GM19025 (cell line): ENCODE measurements around the gene IFNA7.
A peak's percentile ranks its signal among the peaks of the same experiment; 100 is the strongest.
"Not testable (repeated sequence)": the region's sequence is repeated elsewhere in the genome, so short reads cannot be mapped to it uniquely, and the experiment has no call there.

Experiments used
- ATAC-seq: cut with Tn5 transposase; IDR thresholded peaks from one replicate; pipeline ENCODE4 v1.9.1; 2021; ENCODE audit warnings: mild to moderate bottlenecking, low read depth, moderate library complexity; ENCODE audit not compliant: unreplicated experiment

Gene IFNA7

DNA sequence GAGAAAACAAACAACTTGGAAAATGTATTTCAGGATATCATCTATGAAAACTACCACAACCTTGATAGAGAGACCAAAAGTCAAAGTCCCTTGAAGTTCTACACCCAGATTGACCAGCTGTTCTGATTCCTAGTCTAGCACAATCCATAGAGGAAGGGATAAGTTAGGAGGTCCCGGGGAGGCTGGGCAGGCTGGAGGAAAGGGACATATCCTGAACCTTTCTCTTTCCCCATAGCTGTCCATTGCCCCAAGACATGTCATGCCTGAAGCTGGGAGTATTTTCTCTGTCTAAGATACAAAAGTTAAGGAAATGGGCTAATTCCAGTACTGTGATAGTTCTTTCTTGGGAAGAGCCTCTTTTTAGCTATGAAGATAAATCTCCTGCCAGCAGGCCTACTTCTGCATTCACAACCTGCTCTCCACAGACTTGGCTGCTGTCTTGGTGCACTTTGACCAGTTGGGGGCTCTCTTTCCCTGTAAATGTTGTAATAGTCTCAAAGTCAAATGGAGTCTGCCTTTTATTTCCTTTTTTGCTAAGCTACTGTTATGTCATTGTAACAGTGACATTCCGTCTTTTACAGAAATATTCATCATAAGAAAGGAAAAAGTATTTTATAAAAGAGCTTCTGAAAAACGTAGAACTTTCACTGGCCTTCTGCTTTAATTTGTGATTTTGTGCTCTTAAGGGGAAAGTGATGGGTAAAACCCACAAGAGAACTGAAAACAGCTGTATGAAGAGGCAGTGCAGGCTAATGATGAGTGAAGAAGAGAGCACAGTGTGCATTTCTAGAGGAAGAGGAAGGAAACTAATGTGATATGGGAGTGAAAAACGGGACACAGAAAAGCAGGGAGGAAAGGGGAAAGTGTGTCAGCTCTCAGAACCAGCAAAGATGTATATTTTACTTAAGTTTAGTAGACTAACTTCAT, 18.9 kb downstream of the IFNA7 start:
- peak; percentile 90 for ATAC-seq

DNA sequence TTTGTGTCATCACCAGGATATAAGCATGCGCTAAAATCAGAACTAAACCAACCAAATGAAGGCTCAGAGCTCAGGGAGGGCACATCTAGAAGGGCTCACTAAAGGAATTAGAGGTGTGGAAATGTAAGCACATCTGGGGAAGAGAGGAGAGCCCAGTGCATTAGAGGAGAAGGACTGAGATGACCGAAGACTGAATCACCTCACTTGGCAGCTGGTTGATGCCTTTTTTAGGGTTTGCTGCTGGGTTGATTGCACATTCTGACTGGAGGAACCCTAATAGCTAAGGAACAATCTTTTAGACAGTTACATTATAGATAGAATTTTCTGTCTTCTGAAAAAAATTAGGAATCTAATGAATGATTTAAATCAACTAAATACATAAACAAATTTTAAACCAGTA, 27.3 kb downstream of the IFNA7 start:
- no peak for ATAC-seq

DNA sequence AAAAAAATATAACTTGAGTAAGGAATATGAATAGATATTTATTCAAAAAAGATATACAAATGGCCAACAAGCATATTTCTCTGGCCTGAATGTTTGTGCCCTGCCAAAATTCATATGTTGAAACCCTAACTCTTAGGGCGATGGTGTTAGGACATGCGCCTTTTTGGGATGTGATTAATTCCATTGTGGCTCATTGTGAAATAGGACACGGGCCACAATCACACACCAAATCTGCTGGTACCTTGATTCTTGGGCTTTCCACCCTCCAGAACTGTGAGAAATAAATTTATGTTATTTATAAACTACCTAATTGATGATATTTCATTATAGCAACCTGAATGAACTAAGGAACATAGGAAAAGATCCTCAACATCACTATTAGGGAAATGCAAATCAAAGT, 29.8 kb downstream of the IFNA7 start:
- no peak for ATAC-seq

DNA sequence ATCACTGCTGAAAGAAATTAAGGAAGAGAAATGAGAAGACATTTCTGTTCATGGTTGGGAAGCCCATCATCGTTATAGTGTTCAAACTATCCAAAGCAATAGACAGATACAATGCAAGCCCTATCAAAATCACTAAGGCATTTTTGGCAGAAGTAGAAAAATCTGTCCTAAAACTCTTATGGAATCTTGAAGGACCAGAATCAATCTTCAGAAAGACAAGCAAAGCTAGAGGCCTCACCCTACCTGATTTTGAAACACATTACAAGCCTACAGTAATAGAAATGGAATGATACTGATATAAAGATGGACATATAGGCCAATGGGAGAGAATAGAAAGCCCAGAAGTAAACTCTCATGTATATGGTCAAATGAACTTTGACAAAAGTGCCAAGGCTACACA, 30.7 kb downstream of the IFNA7 start:
- ATAC-seq, result no peak

DNA sequence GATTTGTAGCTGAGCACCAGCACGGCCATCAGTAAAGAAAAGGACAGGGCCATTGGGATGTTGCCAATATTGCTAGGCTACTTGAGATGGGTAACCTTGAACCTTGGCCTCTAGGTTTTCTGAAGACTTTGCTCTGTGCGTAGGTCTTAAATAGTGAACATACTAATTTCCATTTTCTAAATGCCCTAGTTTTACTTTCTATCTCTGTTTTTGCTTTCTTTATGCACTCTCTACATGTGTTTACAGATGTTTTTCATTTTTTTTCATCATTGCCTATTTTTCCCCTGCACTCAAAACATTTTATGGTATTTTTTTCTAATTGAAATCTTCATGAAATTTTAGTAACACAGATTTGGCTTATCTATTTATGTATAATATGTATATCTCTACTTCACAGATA, 35.4 kb downstream of the IFNA7 start, which contains the start of gene IFNA21:
IFNA21 (minus strand) TSS at position 101 of the 400 bp plus-strand sequence; CDS start at position 53, 48 bp downstream.
- not testable (repeated sequence) for ATAC-seq

DNA sequence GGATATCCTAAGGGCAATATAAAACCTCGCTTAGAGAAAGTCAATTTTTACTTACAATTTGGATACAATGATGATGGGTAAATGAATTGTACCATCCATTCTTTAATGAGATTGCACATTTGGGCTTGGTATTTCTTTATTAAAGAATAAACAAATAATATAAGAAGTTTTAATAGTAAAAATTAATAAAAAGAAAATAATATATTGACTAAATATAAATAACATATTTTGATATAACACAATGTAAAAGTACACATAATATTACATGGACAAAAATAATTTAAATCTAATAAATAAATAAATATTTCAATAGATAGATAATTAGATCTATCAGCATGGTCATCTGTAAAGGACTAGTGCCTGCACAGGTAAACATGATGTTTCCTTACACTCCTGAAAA, 36.5 kb downstream of the IFNA7 start:
- no peak for ATAC-seq

DNA sequence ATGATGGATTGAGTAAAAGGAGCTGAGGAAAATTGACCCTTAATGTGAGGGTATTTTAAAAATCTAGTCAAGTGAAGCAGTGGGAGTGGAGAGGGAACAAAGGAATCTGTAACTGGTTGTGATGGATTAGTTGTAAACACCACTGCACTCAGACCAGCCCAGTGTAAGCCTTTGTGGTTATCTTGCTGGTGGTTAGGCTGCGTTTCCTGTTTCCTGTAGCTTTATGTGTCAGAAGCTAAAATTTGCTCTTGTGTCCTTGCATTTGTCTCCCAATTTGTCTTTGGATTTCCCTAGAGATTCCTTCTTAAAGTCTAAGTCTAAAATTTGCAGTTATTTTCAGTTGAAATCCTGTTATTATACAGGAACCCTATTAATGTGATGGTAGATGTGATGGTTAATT, 41.8 kb downstream of the IFNA7 start:
- ATAC-seq, result peak; percentile 92

DNA sequence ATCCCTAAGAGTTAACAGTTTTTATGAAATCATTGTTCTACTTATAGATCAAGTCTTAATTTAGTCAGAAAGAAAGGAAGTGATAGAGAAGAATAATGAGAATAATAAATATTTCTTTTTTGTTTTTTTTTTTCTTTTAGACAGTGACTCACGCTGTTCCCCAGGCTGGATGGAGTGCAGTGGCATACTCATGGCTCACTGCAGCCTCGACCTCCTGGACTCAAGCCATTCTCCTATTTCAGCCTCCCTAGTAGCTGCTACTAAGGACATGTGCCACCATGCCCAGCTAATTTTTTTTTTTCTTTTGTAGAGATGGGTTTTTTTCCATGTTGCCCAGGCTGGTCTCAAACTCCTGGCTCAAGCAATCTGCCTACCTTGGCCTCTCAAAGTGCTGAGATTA, 46.5 kb downstream of the IFNA7 start:
- no peak for ATAC-seq

DNA sequence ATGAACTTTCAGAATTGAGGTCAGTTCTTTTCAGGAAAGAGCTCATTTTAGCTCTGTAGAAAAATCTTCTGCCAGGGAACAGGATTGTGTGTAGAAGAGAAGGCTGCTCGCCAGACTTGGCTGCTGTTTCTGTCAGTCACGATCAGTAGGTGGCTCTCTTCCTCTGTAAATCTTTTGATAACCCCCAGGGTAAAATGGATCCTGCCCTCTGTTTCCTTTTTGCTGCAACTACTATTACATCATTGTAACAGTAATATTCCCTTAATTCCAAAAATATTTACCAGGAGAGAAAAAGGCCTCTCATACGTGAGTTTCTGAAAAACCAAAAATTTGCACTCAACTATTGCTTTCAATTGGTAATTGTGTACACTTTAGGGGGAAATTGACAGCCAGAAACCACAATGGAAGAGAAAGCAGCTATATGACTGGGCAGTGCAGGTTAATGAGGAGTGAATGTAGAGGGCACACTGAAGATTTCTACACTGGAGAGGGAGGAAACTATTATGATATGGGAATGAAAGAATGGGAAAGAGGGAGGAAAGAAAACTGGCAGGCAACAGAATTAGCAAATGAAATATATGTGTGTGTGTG, 47.9 kb downstream of the IFNA7 start:
- ATAC-seq, result peak; percentile 79

DNA sequence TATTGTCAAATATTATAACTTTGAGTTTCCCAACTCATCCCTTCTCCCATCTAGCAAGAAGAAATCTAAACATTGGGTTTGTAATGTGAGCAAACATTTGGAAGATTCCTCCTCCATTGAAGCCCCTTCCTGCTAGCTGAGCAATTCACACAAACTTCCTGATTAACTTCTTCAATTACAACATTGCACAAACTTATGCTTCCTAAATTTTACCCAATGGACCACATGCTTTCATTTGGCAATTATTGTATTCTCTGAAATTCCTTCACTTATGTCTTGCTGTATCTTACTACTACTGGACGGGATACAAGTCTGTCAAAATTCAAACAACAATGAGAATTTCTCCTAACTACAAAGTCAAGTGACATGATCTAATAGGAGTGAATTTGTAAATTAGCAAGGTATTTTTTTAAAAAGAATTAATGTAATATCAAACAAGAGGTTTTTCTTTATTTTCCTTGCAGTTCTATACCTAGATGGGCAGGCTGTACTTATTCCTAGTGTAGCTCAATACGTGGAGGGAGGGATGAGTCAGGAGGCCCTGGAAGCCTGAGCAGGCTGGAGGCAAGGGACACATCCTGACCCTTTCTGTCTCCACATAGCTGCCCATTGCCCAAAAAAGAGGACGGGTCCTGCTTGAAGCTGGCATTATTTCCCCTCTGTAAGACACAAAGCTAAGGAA, 48.5 kb downstream of the IFNA7 start:
- ATAC-seq, result peak; percentile 28
